Stimulated activated CD8-positive, alpha-beta memory T cell treated with anti-CD3 and anti-CD28 coated beads, Interleukin-12 subunit alpha, Interleukin-12 subunit beta, amount 100 ng/mL, for 4 hours (primary cell): ENCODE measurements around the gene SETMAR.
"Not testable (repeated sequence)": the region's sequence is repeated elsewhere in the genome, so short reads cannot be mapped to it uniquely, and the experiment has no call there.

ENCODE experiments used
- DNase-seq: peaks from one replicate; pipeline ENCODE4 v3.0.0-alpha.2; 2020; ENCODE audit warnings: low read depth

Gene SETMAR

DNA sequence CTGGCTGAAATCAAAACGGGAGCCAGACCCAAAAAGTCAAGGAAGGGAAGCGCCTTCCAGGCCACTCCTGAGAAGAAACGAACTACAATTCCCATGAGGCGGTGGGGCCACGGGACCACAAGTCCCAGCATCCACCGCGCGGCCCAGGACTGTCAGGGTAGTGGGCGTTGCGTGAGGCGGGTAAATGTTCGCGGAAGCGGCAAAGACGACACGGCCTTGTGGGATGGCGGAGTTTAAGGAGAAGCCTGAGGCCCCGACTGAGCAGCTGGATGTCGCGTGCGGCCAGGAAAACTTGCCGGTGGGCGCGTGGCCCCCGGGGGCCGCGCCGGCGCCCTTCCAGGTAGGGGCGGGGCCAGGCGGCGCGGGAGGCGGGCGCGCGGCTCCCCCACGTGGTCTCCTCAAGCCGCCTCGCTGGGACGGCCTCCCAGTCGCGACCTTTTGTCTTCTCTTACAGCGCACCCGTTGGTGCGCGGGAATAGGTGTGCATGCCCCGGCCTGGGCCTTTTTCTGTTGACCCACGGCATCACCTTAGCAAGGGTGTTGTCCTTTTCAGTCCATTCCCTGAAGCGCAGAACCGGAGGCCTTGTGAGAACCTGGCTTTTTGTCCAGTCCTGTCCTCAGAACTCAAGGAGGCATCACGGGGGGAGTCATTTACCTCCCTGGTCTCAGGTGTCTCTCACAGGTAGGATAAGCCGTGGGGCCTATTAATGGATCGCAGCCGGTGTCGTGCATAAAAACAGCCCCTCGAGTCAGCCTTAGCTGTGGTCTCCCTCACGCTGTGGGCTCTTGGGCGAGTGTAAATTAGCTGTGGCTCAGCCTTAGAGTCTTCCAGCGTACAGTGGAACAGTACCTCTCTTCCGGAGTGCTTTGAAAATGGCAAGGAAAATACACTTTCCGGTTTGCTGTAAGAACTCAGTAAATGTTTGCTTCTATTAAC is at the start of gene SETMAR:
SETMAR (plus strand) TSS at position 183 of the 937 bp plus-strand sequence; CDS start at position 185, 2 bp downstream.
- peak; percentile 72 for DNase-seq

DNA sequence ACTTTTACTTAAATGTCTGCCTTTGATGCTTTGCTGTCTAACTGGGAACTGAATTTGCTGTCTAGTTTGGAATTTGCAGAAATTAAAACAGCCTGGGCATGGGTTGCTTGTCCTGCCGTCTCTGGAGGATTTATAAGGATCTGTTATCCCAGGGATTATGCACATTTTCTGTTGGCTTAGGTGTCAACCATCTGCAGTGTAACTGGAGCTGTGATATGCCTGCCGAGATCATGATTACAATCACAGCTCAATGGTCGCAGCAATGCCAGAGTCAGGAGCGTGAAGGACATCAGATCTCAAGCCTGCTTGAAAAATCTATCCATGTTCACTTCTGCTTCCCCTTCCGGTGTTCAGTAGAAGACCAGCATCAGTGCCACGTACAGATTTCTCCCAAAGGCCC is 41.8 kb upstream of the SETMAR start:
- no peak for DNase-seq

DNA sequence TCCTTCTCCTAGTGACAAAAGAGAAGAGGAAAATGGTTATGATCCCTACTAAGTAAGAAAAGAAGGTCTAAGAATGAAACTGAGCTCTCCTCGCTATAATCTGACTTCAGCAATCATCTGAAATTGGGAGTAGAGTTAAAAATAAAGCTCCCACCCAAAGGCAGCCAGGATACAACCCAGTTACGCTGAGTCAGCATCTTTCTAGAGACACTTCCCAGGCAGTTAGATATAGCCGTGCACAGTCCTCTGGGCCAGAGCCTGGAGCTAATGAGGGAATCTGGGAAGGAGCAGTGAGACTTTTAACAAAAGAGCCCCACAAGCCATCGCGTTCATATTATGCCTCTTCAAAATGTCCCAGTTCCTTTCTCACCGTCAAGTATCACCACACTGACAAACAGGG is 39.1 kb upstream of the SETMAR start:
- no peak for DNase-seq

DNA sequence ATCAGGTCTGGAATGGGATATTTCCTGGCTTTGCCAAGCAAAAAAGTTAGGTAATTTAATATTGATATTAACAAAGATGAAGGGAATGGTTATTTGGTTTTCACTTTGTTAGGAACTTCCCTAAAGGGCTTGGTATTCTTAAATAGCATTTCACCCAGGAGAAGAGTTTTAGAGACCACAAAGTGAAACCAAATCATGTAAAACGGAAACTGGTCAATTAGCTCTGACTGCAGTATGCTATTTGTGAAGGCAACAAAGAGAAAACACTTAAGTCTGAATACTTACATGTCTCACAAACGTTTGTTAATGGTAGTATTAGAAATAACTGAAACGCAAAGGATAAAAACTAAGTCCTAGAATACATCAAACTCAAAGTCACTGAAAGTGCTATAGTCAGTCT is 32.4 kb upstream of the SETMAR start:
- no peak for DNase-seq

DNA sequence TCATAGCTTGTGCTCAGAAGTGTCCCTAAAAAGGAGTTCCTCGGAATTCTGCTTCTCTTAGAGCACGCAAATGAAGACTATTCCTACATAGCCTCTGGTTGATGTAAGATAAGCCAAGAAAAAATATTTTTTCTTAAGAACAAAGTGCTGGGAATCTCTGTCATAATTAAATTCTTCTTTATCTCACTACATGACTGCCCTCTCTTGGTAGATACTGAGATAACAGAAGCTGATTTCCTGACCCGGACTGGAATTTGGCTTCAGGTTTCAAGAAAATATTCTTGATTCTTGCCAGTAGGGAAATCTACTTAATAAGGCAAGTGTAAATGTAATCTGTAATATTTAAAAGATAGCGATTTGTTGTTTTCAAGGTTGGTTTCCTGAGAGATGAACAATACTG is 31.3 kb upstream of the SETMAR start:
- no peak for DNase-seq

DNA sequence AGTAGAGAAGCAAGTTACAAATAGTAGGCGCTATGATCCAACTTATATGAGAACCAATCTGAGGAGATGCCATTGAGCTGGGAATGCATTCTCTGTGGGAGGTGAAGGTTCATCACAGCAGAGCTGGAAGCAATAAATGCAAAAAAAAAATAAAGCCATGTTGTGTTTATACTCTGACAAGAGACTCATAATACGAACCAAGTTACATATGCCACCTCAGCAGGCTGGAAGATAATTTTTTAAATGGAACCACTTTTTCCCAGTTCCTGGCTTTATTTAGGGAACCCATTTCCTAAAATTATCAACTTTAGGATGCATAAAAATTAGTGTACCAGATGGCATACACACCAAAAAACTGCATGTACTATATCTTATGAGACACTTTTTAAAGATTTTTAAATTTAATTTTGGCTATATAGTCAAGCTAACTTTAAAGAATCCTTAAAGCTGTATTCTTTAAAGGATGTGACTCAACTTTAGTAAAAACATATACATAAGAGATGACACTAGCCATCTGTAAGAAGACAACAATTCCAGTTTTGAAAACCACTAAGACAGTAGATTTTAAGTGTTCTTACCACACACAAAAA is 23.6 kb upstream of the SETMAR start:
- DNase-seq = no peak

DNA sequence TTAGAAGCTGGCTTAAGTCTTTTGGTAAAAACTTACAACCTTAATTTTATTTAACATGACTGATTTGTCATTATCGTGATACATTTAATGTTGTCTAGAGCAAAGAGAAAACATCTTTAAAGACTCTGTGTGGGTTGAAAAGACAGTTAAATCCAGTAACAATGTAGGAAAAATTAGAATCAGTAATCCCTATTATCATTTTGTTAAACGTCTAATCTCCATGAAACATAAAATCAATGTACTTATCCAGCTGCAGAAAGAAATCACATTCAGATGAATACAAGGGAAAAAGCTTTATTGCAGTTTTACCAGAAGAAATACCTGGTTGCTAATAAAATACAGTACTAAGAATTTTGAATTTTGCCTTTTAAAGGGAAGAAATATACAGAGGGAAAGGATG is 21.2 kb upstream of the SETMAR start:
- no peak for DNase-seq

DNA sequence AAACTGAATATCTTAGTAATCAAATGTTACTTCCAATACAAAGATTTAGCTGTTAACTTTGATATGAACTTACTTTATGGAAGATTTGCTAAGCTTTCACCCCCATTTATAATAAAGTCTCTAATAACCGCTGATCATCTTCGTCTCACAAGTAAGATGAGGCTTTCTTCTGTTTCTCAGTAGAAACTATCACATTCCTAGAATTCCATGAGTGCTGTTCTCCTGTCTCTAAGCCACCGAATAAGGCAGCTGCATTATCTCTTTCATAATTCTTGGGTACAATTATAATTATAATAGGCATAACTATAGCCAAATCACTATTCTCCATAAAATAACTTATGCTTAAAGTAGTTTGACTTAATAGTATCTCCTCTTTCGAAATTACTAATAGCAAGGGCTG is 18.3 kb upstream of the SETMAR start:
- no peak for DNase-seq

DNA sequence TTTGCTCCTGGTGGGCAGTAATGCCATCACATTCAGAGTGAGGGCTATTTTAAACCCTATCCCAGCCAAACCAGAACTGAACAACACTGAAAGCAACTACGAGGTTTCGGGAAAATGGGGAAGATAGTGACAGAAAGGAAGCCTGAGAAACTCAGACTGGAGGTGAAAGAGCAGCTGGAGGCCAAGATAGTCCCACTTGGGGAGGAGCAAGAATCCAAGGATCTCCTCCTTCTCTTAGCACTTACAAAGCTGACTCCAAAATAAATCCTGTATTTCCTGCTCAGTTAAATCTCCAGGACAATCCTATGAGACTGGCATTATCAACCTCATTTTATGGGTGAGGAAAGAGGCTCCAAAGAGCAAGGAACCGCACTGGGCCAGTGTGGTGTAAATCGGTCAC is 14.1 kb upstream of the SETMAR start:
- DNase-seq = no peak

DNA sequence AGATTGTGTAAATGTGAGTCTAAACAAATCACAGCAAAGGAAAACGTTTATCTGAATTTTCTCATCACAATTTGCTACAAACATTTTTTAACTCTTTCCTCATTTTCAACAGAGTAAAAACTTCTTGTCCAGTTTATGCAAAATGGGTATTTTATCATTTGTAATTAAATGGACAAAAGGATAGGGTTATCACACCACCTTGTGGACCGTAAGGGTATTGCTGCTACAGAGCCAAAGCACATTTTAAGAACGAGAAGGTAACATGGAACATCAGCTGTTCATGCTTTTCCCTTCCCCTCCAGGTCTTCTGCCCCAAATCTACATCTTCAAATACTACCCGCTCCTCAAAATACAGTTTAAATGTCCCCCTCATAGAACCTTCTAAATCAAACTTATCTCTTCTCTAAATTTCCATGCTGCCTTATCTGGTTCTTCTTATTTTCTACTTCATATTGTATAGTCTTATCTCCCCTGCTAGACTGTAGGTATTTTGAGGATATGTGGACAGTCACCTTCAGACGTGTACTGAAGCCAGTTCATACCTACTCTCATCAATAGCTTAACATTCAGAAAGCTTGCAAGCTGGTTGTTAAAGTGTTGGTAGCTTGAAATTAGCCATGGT is 12.8 kb upstream of the SETMAR start:
- no peak for DNase-seq

DNA sequence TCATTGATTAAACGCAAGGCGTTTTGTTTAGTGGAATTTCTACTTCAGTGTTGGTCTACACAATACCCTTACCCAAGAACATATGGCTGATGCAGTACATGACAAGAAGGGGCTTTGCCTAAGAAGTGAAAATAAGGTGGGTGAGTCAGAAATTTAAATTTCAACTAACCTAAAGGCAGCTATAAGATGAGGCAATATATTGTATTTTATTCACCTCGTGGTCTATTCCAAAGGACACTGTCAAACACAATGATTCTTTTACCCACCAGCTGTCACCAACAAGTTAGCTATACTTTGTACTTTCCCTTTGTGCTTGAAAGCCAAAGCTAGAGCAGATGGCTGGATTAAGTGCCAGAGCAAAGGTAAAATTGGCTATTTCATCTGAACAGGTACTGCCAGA is 10.9 kb upstream of the SETMAR start:
- DNase-seq = no peak

DNA sequence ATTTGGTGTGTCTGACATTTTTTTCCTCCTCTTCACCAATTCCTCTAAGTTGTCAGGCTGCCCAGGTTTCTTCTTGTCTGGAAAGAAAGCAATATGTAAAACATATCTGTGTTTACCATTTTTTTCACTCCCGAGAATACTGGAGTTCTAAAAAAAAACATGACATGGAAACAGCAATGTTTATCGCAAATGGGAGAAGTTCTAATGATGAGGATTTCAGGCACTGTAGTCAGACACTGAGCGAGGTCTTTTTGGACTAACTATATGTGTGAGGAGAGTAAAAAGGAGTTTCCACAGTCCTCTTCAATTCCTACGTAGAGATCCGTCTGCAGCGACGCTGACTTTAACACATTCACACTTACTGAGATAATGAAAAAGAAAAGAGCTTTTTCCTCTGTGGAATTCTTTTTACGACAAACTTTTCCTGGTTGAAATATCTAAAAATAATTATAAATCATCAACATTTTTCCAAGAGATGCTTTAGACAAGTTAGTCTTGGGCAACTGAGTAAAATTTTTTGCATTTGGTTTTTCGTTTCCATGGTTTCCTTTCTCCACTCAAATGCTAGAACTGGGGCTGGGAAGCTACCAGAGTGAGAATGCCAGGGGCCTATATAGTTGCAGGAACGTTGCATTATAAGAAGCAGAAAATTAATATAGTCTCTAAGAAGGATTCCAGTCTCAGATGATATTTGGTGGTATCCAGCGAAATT is 8.4 kb upstream of the SETMAR start:
- DNase-seq = no peak

DNA sequence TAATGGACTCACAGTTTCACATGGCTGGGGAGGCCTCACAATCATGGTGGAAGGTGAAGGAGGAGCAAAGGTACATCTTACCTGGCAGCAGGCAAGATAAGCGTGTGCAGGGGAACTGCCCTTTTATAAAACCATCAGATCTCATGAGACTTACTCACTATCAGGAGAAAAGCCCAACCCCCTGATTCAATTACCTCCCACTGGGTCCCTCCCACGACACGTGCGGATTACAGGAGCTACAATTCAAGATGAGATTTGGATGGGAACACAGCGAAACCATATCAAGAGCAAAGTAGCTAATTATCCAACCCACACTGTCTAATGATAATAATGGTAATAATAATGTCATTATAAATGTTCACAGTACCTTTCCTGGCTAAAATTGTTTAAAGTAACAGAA is 6.7 kb upstream of the SETMAR start:
- DNase-seq = not testable (repeated sequence)

DNA sequence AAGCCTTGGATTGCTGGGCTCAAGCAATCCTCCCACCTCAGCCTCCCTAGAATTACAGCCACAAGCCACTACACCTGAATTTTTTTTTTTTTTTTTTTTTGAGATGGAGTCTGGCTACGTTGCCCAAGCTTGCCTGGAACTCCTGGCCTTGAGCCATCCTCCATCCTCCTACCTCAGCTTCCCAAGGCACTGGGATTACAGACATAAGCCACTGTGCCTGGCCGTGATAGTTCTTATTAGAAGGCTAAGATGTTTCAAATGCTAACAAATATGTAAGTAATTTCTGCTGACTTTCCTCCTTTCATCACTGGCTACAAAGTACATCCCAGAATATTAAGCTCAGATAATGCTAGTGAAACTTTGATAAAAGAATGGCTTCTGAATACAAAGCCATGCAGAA is 5.7 kb upstream of the SETMAR start:
- no peak for DNase-seq

DNA sequence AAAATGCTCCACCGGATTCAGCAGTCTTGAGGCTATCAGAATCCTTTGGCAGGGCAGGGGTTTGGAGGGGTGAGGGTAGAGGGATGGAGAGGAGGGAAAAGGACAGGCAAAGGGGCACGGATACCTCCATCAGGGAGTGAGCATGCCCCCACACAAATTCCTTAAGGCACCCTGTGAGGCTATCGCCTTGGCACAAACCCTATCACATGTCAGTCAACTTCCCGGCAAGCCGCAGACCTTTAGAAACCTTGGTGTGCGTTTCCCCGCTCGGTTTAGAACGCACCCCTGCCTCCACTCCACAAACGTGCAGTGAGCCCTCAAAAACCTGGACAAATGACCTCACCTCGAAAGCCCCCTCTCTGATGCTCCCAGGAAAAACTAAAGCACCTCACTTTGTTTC is 422 bp upstream of the SETMAR start:
- DNase-seq = no peak

DNA sequence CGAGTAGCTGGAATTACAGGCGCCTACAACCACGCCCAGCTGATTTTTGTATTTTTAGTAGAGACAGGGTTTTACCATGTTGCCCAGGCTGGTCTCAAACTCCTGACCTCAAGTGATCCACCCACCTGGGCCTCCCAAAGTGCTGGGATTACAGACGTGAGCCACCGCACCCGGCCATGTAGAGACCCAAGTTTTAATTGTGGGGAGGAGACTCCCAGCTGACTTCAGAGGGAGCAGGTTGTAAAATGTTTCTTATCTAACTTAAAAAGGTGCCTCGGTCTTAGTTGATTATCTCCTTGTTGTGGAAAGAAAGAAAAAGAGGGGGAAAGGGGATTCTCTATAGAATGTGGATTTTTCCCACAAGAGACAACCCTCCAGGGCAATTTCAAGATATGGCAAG is 2.0 kb downstream of the SETMAR start:
- DNase-seq = not testable (repeated sequence)

DNA sequence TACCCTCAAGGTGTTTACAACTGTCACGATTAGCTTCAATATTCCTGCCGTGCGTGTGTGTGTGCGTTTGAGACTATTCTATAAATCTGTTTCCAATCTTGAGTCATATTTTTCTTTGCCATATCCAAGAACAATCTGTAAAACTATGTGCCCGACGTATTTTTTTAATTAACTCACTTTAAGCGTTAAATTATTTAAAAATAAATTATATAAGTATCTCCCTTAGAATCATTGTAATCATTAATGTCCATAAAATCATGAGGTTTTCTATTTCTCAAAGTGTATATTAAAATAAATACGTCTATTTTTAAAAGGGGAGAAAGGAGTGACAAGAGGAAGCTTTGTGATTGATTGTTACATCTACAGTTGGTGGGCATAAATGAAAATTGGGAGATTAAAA is 2.9 kb downstream of the SETMAR start:
- no peak for DNase-seq

DNA sequence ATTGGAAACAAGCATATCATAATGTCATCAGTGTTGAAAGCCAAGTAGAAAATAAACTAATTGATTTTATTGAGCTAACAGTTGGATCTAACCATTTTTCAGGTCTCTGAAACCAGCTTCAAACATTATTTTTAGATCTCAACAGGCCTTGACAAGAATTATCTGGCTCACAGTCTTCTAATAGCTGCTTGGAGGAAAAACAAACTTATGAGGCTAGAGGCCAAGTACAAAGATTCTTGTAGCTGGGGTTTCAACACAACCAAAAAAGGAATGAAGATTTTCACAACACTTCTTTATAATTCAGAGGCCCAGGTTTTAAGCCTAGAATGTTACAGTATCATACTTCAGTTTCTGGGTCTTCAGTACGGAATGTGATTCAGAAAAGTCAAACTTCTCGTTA is 3.7 kb downstream of the SETMAR start:
- DNase-seq = no peak

DNA sequence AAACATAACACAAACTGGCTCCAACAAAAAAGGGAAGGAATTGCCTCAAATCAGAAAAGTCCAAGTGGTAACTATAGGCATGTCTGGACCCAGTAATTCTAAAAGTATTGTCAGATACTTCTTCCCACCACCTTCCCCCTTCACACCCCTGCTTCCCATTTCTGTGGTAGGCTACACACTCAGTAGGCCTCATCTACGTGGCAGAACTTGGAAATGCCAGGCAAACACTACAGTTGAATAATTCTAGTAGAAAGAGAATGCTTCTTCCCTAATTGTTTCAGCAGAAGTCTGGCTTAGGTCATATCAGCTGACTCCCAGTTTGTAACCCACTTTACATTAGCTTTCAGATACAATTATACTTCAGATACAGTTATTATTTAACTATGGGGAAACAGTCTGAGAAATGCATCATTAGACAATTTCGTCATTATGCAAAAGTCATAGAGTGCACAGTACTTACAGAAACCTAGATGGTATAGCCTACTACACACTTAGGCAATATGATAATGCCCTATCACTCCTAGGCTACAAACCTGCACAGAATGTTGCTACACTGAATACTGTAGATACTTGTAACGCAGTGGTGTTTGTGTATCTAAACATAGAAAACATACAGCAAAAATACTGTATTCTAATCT is 6.4 kb downstream of the SETMAR start:
- no peak for DNase-seq

DNA sequence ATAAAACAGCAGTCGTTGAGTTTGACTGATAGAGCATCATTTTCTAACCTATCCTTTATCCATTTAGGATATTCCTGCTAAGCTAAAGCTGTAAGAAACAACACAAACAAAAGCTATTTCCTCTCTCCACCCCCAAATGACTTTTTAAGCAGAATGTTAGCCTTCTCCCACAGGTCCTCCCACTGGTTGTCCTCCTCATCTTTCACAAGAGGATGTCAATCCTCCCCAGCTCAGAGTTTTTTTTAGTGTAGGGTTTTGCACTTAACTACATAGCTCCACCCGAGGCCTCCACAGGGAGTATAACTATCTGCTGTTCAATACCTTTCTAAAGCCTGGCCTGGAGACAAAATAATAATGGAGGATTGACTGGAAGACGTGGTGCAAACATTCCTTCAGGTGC is 7.8 kb downstream of the SETMAR start:
- DNase-seq = no peak

DNA sequence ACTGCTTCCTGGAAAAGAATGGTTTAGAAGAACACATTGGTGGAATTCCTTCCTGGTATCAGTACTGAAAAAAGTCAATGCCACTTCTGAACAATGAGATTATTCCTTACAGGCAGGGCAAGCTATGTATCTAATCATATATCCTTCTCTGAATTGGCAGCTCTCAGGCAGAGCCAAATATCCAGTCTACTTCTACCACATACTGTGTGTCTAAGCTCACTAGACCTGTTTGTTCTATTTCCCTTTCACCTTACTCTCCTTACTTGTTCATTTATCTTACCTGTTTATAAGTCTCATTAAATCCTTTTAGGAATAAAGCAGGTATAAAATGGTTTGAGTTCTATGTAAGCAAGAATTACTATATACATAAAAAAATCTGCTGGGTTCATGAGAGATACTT is 8.3 kb downstream of the SETMAR start:
- no peak for DNase-seq
